ENCODE results near the gene IFNA6.

GRCh38 chr9:21324047-21324446, 26.6 kb downstream of the IFNA6 start:
- TF ChIP-seq CTCF (tag by site-specific recombination; IDR thresholded peaks at IDR 0.05) = no peak
- no peak for TF ChIP-seq ZBTB7A (tag by site-specific recombination; IDR thresholded peaks at IDR 0.05; ENCODE audit: low read depth)
- TF ChIP-seq ZNF600 (tag by site-specific recombination; IDR thresholded peaks at IDR 0.05) = no peak
- TF ChIP-seq, protein P1, sequence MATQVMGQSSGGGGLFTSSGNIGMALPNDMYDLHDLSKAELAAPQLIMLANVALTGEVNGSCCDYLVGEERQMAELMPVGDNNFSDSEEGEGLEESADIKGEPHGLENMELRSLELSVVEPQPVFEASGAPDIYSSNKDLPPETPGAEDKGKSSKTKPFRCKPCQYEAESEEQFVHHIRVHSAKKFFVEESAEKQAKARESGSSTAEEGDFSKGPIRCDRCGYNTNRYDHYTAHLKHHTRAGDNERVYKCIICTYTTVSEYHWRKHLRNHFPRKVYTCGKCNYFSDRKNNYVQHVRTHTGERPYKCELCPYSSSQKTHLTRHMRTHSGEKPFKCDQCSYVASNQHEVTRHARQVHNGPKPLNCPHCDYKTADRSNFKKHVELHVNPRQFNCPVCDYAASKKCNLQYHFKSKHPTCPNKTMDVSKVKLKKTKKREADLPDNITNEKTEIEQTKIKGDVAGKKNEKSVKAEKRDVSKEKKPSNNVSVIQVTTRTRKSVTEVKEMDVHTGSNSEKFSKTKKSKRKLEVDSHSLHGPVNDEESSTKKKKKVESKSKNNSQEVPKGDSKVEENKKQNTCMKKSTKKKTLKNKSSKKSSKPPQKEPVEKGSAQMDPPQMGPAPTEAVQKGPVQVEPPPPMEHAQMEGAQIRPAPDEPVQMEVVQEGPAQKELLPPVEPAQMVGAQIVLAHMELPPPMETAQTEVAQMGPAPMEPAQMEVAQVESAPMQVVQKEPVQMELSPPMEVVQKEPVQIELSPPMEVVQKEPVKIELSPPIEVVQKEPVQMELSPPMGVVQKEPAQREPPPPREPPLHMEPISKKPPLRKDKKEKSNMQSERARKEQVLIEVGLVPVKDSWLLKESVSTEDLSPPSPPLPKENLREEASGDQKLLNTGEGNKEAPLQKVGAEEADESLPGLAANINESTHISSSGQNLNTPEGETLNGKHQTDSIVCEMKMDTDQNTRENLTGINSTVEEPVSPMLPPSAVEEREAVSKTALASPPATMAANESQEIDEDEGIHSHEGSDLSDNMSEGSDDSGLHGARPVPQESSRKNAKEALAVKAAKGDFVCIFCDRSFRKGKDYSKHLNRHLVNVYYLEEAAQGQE (tag by site-specific recombination; IDR thresholded peaks at IDR 0.05) = no peak
- TF ChIP-seq ZSCAN30 (tag by site-specific recombination; IDR thresholded peaks at IDR 0.05) = no peak
- TF ChIP-seq ZNF138 (tag by site-specific recombination; IDR thresholded peaks at IDR 0.05; ENCODE audit: borderline replicate concordance) = no peak
- TF ChIP-seq ZBTB1 (tag by site-specific recombination; IDR thresholded peaks at IDR 0.05) = no peak
- TF ChIP-seq, protein P2, sequence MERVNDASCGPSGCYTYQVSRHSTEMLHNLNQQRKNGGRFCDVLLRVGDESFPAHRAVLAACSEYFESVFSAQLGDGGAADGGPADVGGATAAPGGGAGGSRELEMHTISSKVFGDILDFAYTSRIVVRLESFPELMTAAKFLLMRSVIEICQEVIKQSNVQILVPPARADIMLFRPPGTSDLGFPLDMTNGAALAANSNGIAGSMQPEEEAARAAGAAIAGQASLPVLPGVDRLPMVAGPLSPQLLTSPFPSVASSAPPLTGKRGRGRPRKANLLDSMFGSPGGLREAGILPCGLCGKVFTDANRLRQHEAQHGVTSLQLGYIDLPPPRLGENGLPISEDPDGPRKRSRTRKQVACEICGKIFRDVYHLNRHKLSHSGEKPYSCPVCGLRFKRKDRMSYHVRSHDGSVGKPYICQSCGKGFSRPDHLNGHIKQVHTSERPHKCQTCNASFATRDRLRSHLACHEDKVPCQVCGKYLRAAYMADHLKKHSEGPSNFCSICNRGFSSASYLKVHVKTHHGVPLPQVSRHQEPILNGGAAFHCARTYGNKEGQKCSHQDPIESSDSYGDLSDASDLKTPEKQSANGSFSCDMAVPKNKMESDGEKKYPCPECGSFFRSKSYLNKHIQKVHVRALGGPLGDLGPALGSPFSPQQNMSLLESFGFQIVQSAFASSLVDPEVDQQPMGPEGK (tag by site-specific recombination; IDR thresholded peaks at IDR 0.05) = no peak
- TF ChIP-seq ZNF670 (tag by site-specific recombination; IDR thresholded peaks at IDR 0.05; ENCODE audit: low read depth) = no peak
- no peak for TF ChIP-seq KLF8 (tag by site-specific recombination; IDR thresholded peaks at IDR 0.05)
- TF ChIP-seq PRDM6 (tag by site-specific recombination; IDR thresholded peaks at IDR 0.05) = no peak
- no peak for TF ChIP-seq MZF1 (tag by site-specific recombination; IDR thresholded peaks at IDR 0.05; ENCODE audit: borderline replicate concordance)
- no peak for TF ChIP-seq SP7 (tag by site-specific recombination; IDR thresholded peaks at IDR 0.05)

All from HEK293 (cell line).